Tibial nerve (tissue), 4 donors: ENCODE results near the gene SPHKAP. TPM values are rescaled to one million over a fixed set of nuclear protein-coding genes. Genes with fewer than 3 reads are reported as not detected.
"Not testable (repeated sequence)": the region's sequence is repeated elsewhere in the genome, so short reads cannot be mapped to it uniquely, and the experiment has no call there.

ENCODE experiments used
- DNase-seq, 2 donors: peaks; one replicate each; pipeline ENCODE4 v3.0.0-alpha.2; 2019; ENCODE audit warnings: low spot score in 2 of 2
- H3K27ac ChIP-seq, 4 donors: fragments of 200-600 bp; sonication (generic) in 3 of 4; one replicate each; pipeline ENCODE4 v1.5.1; 2017 to 2019; ENCODE audit warnings: mild to moderate bottlenecking in 1 of 4
- H3K27me3 ChIP-seq, 2 donors: fragments of 200-600 bp; sonication (generic) in 1 of 2; one replicate each; pipeline versions ENCODE4 v1.5.1 to v1.6.0; 2017 to 2019
- H3K36me3 ChIP-seq, 3 donors: fragments of 200-600 bp; sonication (generic); one replicate each; pipeline ENCODE4 v1.5.1; 2018 to 2019
- H3K4me1 ChIP-seq, 4 donors: fragments of 200-600 bp; sonication (generic) in 3 of 4; one replicate each; pipeline ENCODE4 v1.5.1; 2017 to 2019
- H3K4me3 ChIP-seq, 4 donors: fragments of 200-600 bp; sonication (generic) in 3 of 4; one replicate each; pipeline ENCODE4 v1.5.1; 2017 to 2019; ENCODE audit warnings: mild to moderate bottlenecking in 1 of 4, moderate library complexity in 1 of 4
- H3K9me3 ChIP-seq, 4 donors: fragments of 200-600 bp; sonication (generic) in 3 of 4; one replicate each; pipeline ENCODE4 v1.5.1; 2017 to 2019
- CTCF ChIP-seq, 5 experiments: fragments of 200-600 bp in 3 of 5; fragments of 450-650 bp in 2 of 5; sonication (generic) in 3 of 5; IDR thresholded peaks; one replicate each; pipeline ENCODE4 v1.5.1; 2016 to 2019; ENCODE audit warnings: antibody characterized with exemption in 5 of 5, mild to moderate bottlenecking in 3 of 5, moderate library complexity in 2 of 5
- EP300 ChIP-seq, 2 donors: sonication (generic); formaldehyde crosslinking; IDR thresholded peaks; one replicate each; pipeline ENCODE4 v1.6.1; 2017; ENCODE audit warnings: antibody characterized with exemption in 2 of 2, mild to moderate bottlenecking in 1 of 2
- POLR2A ChIP-seq, 2 donors: fragments of 450-650 bp; IDR thresholded peaks; one replicate each; pipeline ENCODE4 v1.6.1; 2017; ENCODE audit warnings: antibody characterized with exemption in 2 of 2, mild to moderate bottlenecking in 2 of 2, moderate library complexity in 2 of 2
- WGBS, 2 donors: methylation state at CpG; one replicate each; pipeline ENCODE4 v1.1.5; 2018; 5-methylcytosine and 5-hydroxymethylcytosine counted together
- small RNA-seq: library from RNA; depleted of rRNA; stranded (forward); fragments of <200 nt; gene quantifications from one replicate; pipeline ENCODE3, GENCODE V24; 2016
- total RNA-seq, 4 donors: library from RNA; depleted of rRNA; stranded (reverse); fragments of >200 nt; gene quantifications; one replicate each; pipeline ENCODE4 v1.1.0, GENCODE V29; 2016

SPHKAP gene
- total RNA-seq, 4 donors from 2014 or later = not detected

DNA sequence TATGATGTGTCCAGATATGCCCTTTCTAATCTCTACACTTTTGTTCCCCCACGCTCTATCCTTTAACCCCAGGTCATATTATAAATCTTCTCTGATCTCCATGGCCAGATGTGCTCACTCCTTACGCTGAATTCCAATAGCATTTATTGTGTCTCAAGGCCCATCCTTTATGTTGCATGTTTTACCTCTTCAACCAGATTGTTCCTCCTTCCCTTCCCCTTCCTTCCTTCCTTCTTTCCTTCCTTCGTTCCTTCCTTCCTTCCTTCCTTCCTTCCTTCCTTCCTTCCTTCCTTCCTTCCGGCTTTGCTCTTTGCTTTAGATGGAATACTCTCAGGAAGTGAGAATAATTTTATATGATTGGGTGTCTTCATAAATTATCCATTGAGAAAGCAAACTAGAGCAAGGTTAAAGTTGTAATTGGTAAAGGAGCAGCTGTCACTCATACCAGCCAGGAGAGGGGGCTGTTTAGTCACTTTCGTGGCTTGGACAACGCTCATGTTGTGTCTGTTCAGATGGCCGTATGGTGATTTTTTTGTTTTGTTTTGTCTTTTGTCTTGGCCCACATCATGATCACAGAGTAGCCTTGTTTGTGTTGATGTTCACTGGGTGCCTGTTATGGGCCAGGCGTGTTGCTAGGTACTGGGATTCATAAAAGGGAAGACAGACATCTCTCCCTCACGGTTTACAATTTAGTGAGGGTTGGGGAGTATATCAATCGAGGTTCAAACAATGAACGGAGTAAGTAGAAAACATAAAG lies 242.0 kb downstream of the SPHKAP start:
- no peak for DNase-seq
- no peak overlapping the region for H3K27ac ChIP-seq
- H3K4me1 ChIP-seq = no peaks in the 10 kb centered on the region
- H3K9me3 ChIP-seq = no peaks in the 10 kb centered on the region
- H3K4me3 ChIP-seq = no peak overlapping the region
- no peak for TF ChIP-seq EP300 (IDR thresholded peaks at IDR 0.05)
- peak in 2 of 5 experiments; percentile 18 to 27 for TF ChIP-seq CTCF (IDR thresholded peaks at IDR 0.05)
- TF ChIP-seq POLR2A (IDR thresholded peaks at IDR 0.05) = no peak
- no peaks in the 10 kb centered on the region for H3K36me3 ChIP-seq
- H3K27me3 ChIP-seq = no peaks in the 10 kb centered on the region
- 40 to 43% methylated on average over 10 to 11 of the region's 11 CpGs for WGBS, 2 donors

DNA sequence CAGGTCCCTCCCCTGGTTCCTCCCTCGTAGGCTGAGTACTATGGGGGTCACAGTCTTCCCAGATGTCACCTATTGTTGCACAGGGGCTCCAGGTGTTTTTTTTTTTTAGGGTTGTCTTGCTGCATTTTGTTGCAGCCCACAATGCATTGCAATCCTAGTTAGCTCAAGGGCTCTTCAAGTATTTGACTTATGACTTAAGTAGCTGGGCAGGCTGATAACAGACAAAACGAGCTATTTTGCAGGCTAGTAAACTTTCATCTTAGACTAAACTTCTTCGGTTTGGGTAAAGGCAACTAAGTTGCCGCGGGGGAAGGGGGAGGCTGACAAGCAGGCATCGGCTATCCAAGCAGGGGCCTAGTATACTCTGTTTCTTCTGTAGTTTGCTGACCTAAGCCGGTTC lies 245.2 kb downstream of the SPHKAP start:
- H3K9me3 ChIP-seq, DNase-seq, H3K4me1 ChIP-seq, H3K27me3 ChIP-seq, H3K27ac ChIP-seq, H3K4me3 ChIP-seq, H3K36me3 ChIP-seq: not testable (repeated sequence)
- 70 to 76% methylated on average over 7 of the region's 7 CpGs for WGBS, 2 donors

GRCh38 chr2:227933884-227934283 lies 247.6 kb downstream of the SPHKAP start:
- 50 to 74% methylated on average over 1 of the region's 1 CpG for WGBS, 2 donors
- no peaks in the 10 kb centered on the region for H3K36me3 ChIP-seq
- no peaks in the 10 kb centered on the region for H3K4me1 ChIP-seq
- no peak overlapping the region for H3K27ac ChIP-seq
- no peaks in the 10 kb centered on the region for H3K27me3 ChIP-seq
- DNase-seq = no peak
- TF ChIP-seq POLR2A (IDR thresholded peaks at IDR 0.05) (no peak), EP300 (IDR thresholded peaks at IDR 0.05) (no peak), CTCF (IDR thresholded peaks at IDR 0.05) (no peak)
- H3K4me3 ChIP-seq = no peak overlapping the region
- H3K9me3 ChIP-seq = no peaks in the 10 kb centered on the region

DNA sequence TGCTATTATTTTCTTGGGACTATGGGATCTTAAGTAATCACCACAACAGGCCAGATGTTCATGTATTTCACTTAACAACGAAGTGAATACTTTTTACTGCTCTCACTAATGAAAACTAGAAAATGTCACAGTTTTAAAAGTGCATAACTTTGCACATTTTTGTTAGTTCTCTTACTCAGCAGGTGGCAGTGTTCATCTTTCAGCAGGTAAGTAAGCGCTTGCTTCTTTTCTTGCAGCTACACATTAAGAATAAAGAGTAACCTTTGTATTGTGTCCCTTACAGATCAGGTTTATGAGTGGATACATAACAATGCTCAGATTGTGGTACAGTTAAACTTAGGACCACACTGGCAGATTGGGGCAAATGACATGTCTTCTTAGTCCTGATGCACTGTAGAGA lies 249.1 kb downstream of the SPHKAP start:
- TF ChIP-seq POLR2A (IDR thresholded peaks at IDR 0.05) (no peak), EP300 (IDR thresholded peaks at IDR 0.05) (no peak), CTCF (IDR thresholded peaks at IDR 0.05) (no peak)
- WGBS, 2 donors = 65 to 71% methylated on average over 2 of the region's 2 CpGs
- no peak for DNase-seq
- Histone ChIP-seq H3K27ac (no peak overlapping the region), H3K27me3 (no peaks in the 10 kb centered on the region), H3K4me1 (no peaks in the 10 kb centered on the region), H3K4me3 (no peak overlapping the region), H3K36me3 (no peaks in the 10 kb centered on the region), H3K9me3 (peaks cover 0 to 10% (median 0%) of the 10 kb centered on the region in 4 donors)

- Histone ChIP-seq H3K36me3 (no peaks in the 10 kb centered on the region), H3K27ac (no peak overlapping the region), H3K9me3 (peaks cover 0 to 10% (median 0%) of the 10 kb centered on the region in 4 donors), H3K4me1 (no peaks in the 10 kb centered on the region), H3K4me3 (no peak overlapping the region), H3K27me3 (no peaks in the 10 kb centered on the region)
- WGBS, 2 donors = 73 to 77% methylated on average over 6 of the region's 6 CpGs
- DNase-seq = no peak
- TF ChIP-seq CTCF (IDR thresholded peaks at IDR 0.05) = no peak
- no peak for TF ChIP-seq POLR2A (IDR thresholded peaks at IDR 0.05)
- TF ChIP-seq EP300 (IDR thresholded peaks at IDR 0.05) = no peak
Measured at GRCh38 chr2:227932001-227932400, 249.5 kb downstream of the SPHKAP start.

Small RNAs within 50 kb of the gene (small RNA-seq; reads per million reads assigned to genes)
- gene RNU6-624P = not detected
